GM12891 (cell line): Measurements from ENCODE around the gene WSCD2.

Experiments
- PAX5 ChIP-seq: IDR thresholded peaks from 2 replicates; pipeline ENCODE4 v1.6.1; 2011; ENCODE audit warnings: low read length, moderate library complexity, mild to moderate bottlenecking; ENCODE audit not compliant: insufficient read depth, severe bottlenecking
- POLR2AphosphoS5 ChIP-seq: IDR thresholded peaks from 2 replicates; pipeline ENCODE4 v1.6.1; 2011; ENCODE audit warnings: low read depth, low read length, control low read depth

- no peak for TF ChIP-seq POLR2AphosphoS5
- TF ChIP-seq PAX5, result no peak
Measured at GRCh38 chr12:108198043-108198442, 69.0 kb downstream of the WSCD2 start.
